Smooth muscle cell (in vitro differentiated cells): ENCODE results near the gene CDK14. TPM values are rescaled to one million over a fixed set of nuclear protein-coding genes. Genes with fewer than 3 reads are reported as not detected.
"Not testable (repeated sequence)": the region's sequence is repeated elsewhere in the genome, so short reads cannot be mapped to it uniquely, and the experiment has no call there.

Experiments
- DNase-seq: peaks from one replicate; lab custom pipeline; 2025; ENCODE audit not compliant: unreplicated experiment; lab: John Stamatoyannopoulos, UW
- H2AFZ ChIP-seq: fragments of 200-600 bp; sonication (generic); 2 replicates; pipeline ENCODE4 v1.6.0; 2016; ENCODE audit warnings: antibody characterized with exemption, low read depth, mild to moderate bottlenecking
- H3F3A ChIP-seq: fragments of 200-600 bp; sonication (generic); 2 replicates; pipeline ENCODE4 v1.6.0; 2017; ENCODE audit warnings: antibody characterized with exemption, low read depth
- H3K27ac ChIP-seq: fragments of 200-600 bp; sonication (generic); 2 replicates; pipeline ENCODE4 v1.5.1; 2016; ENCODE audit warnings: low read depth, mild to moderate bottlenecking
- H3K27me3 ChIP-seq: fragments of 200-600 bp; sonication (generic); 2 replicates; pipeline ENCODE4 v1.6.1; 2016; ENCODE audit warnings: low read depth, mild to moderate bottlenecking
- H3K36me3 ChIP-seq: fragments of 200-600 bp; sonication (generic); 2 replicates; pipeline ENCODE4 v1.5.1; 2016; ENCODE audit warnings: low read depth
- H3K4me1 ChIP-seq: fragments of 200-600 bp; sonication (generic); 2 replicates; pipeline ENCODE4 v1.5.1; 2016; ENCODE audit warnings: low read depth
- H3K4me2 ChIP-seq: fragments of 200-600 bp; sonication (generic); 2 replicates; pipeline ENCODE4 v1.6.0; 2016; ENCODE audit warnings: mild to moderate bottlenecking
- H3K4me3 ChIP-seq: fragments of 200-600 bp; sonication (generic); 2 replicates; pipeline ENCODE4 v1.5.1; 2016; ENCODE audit warnings: mild to moderate bottlenecking
- H3K79me2 ChIP-seq: fragments of 200-600 bp; sonication (generic); 2 replicates; pipeline ENCODE4 v1.6.0; 2016; ENCODE audit warnings: low read depth, mild to moderate bottlenecking
- H3K9ac ChIP-seq: fragments of 200-600 bp; sonication (generic); 2 replicates; pipeline ENCODE4 v1.6.0; 2016; ENCODE audit warnings: low read depth
- H3K9me3 ChIP-seq: fragments of 200-600 bp; sonication (generic); replicated peaks from 2 replicates; pipeline ENCODE4 v1.5.1; 2016; ENCODE audit warnings: low read depth
- H4K20me1 ChIP-seq: fragments of 200-600 bp; sonication (generic); 2 replicates; pipeline ENCODE4 v1.6.0; 2016; ENCODE audit warnings: low read depth
- WGBS: methylation state at CpG from one replicate; pipeline ENCODE4 v1.1.7; 2016; ENCODE audit warnings: low lambda C conversion rate; 5-methylcytosine and 5-hydroxymethylcytosine counted together
- polyA plus RNA-seq: library from polyadenylated mRNA; unstranded; fragments of >200 nt; fragmentation: Nextera tagmentation; extraction: Ambion mirVana; gene quantifications from 2 replicates; pipeline ENCODE4 v1.2.1, GENCODE V29; 2016
- total RNA-seq: library from RNA; depleted of rRNA; stranded (reverse); fragments of >200 nt; gene quantifications from 2 replicates; pipeline ENCODE4 v1.2.3, GENCODE V29; 2014
- TF ChIP-seq, protein P1 (sequence below): fragments of 200-600 bp; sonication (generic); IDR thresholded peaks from 2 replicates; pipeline ENCODE4 v1.5.1; 2017; ENCODE audit warnings: borderline replicate concordance, mild to moderate bottlenecking, antibody characterized with exemption; ENCODE audit not compliant: insufficient read depth, poor library complexity, severe bottlenecking

Gene CDK14
- total and polyA plus RNA-seq, 2 experiments from 2014 or later: 4.1 to 5.3 TPM

DNA sequence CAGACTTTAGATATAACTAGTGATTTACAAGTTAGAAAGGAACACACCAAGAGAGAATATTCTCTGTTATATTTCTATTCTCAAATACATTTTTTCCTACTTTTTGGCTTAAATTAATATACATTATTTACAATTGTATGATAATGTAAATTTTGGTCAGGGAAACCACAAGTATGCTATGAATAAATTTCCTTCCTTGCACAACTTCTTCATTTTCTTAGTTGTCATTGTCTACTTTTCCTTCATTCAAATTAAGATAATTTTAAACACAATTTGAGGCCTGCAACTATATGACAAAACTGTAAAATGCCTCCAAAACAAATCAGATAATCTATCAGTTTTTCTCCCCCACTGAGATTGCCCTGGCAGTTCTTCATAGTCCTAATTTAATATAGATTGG lies 131.3 kb downstream of the CDK14 start:
- Histone ChIP-seq H3F3A (no peaks in the 10 kb centered on the region), H3K4me1 (peaks cover 18% of the 10 kb centered on the region), H3K9ac (no peak overlapping the region), H4K20me1 (no peaks in the 10 kb centered on the region), H3K36me3 (no peaks in the 10 kb centered on the region), H3K79me2 (no peaks in the 10 kb centered on the region), H3K4me2 (peak overlapping the region; percentile 18), H3K4me3 (no peak overlapping the region), H3K27me3 (no peaks in the 10 kb centered on the region), H3K9me3 (peaks cover 7% of the 10 kb centered on the region), H3K27ac (no peak overlapping the region), H2AFZ (no peak overlapping the region)
- DNase-seq: no peak
- TF ChIP-seq, protein P1, sequence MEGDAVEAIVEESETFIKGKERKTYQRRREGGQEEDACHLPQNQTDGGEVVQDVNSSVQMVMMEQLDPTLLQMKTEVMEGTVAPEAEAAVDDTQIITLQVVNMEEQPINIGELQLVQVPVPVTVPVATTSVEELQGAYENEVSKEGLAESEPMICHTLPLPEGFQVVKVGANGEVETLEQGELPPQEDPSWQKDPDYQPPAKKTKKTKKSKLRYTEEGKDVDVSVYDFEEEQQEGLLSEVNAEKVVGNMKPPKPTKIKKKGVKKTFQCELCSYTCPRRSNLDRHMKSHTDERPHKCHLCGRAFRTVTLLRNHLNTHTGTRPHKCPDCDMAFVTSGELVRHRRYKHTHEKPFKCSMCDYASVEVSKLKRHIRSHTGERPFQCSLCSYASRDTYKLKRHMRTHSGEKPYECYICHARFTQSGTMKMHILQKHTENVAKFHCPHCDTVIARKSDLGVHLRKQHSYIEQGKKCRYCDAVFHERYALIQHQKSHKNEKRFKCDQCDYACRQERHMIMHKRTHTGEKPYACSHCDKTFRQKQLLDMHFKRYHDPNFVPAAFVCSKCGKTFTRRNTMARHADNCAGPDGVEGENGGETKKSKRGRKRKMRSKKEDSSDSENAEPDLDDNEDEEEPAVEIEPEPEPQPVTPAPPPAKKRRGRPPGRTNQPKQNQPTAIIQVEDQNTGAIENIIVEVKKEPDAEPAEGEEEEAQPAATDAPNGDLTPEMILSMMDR: no peak

DNA sequence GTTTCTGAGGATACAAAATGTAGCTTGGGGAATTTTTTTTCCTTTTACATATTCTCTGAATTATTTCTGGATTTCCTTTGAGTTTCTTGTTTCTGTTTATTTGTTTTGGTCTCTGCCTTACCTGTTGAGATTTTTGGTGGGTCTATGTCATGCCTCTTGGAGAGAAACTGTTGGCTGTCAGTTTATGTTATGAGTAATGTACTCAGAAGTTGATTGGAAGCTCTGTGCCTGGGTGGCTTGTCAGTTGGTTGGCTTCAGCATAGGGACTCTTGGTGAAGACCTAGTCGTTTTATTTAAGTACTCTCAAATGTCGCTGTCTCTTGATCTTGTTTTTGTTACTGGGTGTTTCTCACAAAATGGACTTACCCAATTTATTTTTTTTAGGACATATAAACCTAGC lies 132.4 kb downstream of the CDK14 start:
- Histone ChIP-seq H3K79me2 (no peaks in the 10 kb centered on the region), H3K9me3 (peaks cover 7% of the 10 kb centered on the region), H3K36me3 (no peaks in the 10 kb centered on the region), H3K9ac (no peak overlapping the region), H2AFZ (no peak overlapping the region), H3K27ac (no peak overlapping the region), H3K4me2 (no peak overlapping the region), H3K4me1 (peaks cover 18% of the 10 kb centered on the region), H3K27me3 (no peaks in the 10 kb centered on the region), H4K20me1 (no peaks in the 10 kb centered on the region), H3F3A (no peaks in the 10 kb centered on the region), H3K4me3 (no peak overlapping the region)
- DNase-seq: no peak
- TF ChIP-seq, protein P1: no peak
- WGBS: 91% methylated on average over 2 of the region's 2 CpGs

DNA sequence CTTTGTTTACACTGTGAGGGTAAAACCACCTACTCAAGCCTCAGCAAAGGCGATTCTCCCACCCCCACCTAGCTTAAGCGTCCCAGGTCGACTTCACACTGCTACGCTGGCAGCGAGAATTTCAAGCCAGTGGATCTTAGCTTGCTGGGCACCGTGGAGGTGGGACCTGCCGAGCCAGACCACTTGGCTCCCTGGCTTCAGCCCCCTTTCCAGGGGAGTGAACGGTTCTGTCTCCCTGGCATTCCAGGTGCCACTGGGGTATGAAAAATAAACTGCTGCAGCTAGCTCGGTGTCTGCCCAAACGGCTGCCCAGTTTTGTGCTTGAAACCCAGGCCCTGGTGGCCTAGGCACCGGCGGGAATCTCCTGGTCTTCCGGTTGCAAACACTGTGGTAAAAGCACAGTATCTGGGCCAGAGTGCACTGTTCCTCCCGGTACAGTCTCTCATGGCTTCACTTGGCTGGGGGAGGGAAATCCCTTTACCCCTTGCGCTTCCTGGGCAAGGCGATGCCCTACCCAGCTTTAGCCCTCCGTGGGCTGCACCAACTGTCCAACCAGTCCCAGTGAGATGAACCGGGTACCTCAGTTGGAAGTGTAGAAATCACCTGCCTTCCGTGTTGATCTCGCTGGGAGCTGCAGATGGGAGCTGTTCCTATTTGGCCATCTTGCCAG lies 139.6 kb downstream of the CDK14 start:
- 93% methylated on average over 20 of the region's 20 CpGs for WGBS
- H3K9ac ChIP-seq, H4K20me1 ChIP-seq, H3K27ac ChIP-seq, H3K4me3 ChIP-seq, H3K4me2 ChIP-seq, H3K9me3 ChIP-seq, H2AFZ ChIP-seq, H3K36me3 ChIP-seq, H3K4me1 ChIP-seq, DNase-seq, H3K79me2 ChIP-seq, H3F3A ChIP-seq, H3K27me3 ChIP-seq: not testable (repeated sequence)

DNA sequence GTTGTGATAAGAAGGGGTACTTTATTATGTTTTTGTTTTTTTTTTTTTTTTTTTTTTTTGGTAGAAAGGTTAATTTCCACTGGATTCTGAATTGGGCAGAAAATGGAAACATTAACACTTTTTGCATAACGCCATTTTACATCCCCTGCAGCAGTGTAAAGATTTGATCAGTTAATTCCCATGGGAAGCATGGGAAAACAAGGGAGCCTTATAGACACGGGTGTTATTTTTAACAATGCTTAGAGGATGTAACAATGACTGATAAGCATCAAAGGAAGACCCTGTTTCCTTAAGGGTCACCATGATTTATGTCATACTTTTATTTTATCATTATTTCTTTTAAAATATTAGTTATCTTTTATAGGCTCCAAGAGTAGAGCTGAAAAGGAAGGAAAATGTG lies 140.2 kb downstream of the CDK14 start:
- Histone ChIP-seq H3K36me3 (no peaks in the 10 kb centered on the region), H3K79me2 (no peaks in the 10 kb centered on the region), H3F3A (no peaks in the 10 kb centered on the region), H3K9me3 (peaks cover 3% of the 10 kb centered on the region), H3K4me2 (no peak overlapping the region), H3K27me3 (no peaks in the 10 kb centered on the region), H4K20me1 (no peaks in the 10 kb centered on the region), H2AFZ (no peak overlapping the region), H3K4me3 (no peak overlapping the region), H3K27ac (no peak overlapping the region), H3K9ac (no peak overlapping the region), H3K4me1 (no peaks in the 10 kb centered on the region)
- DNase-seq: no peak
- 92% methylated on average over 2 of the region's 2 CpGs for WGBS
- TF ChIP-seq, protein P1: no peak
